Chondrocyte (in vitro differentiated cells): ENCODE data around the gene GPR152. TPM values are rescaled to one million over a fixed set of nuclear protein-coding genes. Genes with fewer than 3 reads are reported as not detected.
"Not testable (repeated sequence)": the region's sequence is repeated elsewhere in the genome, so short reads cannot be mapped to it uniquely, and the experiment has no call there.

Experiments
- DNase-seq: peaks from one replicate; pipeline ENCODE4 v3.0.0; 2021; ENCODE audit warnings: mixed read lengths, low spot score
- H3K27ac Mint-ChIP-seq: one replicate; pipeline ENCODE4 v1.8.0; 2021; ENCODE audit warnings: mild to moderate bottlenecking, moderate library complexity, mixed read lengths; ENCODE audit not compliant: unreplicated experiment
- H3K27me3 Mint-ChIP-seq: 2 replicates; pipeline ENCODE4 v1.8.0; 2021; ENCODE audit warnings: low read depth, mixed read lengths
- H3K36me3 Mint-ChIP-seq: 2 replicates; pipeline ENCODE4 v1.8.0; 2021; ENCODE audit warnings: low read depth, mixed read lengths
- H3K4me1 Mint-ChIP-seq: 2 replicates; pipeline ENCODE4 v1.8.0; 2021; ENCODE audit warnings: low read depth, mild to moderate bottlenecking, mixed read lengths
- H3K4me3 Mint-ChIP-seq: one replicate; pipeline ENCODE4 v1.8.0; 2021; ENCODE audit warnings: mild to moderate bottlenecking, moderate library complexity, mixed read lengths; ENCODE audit not compliant: unreplicated experiment
- H3K9me3 Mint-ChIP-seq: 2 replicates; pipeline ENCODE4 v1.8.0; 2021; ENCODE audit warnings: low read depth, mixed read lengths
- CTCF ChIP-seq: fragments of 200-600 bp; sonication (generic); IDR thresholded peaks from 2 replicates; pipeline ENCODE4 v1.5.0; 2021; ENCODE audit warnings: antibody characterized with exemption, mild to moderate bottlenecking, moderate library complexity
- microRNA-seq: library from miRNA; unstranded; fragments of <30 nt; microRNA quantifications from one replicate; pipeline ENCODE4 v1.2.0, GENCODE V29; 2020; ENCODE audit warnings: borderline number of aligned reads
- total RNA-seq: library from RNA; stranded (reverse); gene quantifications from 3 replicates; pipeline ENCODE4 v1.2.1, GENCODE V29; 2021

GPR152 gene
- total RNA-seq, 1 donor from 2014 or later = not detected

DNA sequence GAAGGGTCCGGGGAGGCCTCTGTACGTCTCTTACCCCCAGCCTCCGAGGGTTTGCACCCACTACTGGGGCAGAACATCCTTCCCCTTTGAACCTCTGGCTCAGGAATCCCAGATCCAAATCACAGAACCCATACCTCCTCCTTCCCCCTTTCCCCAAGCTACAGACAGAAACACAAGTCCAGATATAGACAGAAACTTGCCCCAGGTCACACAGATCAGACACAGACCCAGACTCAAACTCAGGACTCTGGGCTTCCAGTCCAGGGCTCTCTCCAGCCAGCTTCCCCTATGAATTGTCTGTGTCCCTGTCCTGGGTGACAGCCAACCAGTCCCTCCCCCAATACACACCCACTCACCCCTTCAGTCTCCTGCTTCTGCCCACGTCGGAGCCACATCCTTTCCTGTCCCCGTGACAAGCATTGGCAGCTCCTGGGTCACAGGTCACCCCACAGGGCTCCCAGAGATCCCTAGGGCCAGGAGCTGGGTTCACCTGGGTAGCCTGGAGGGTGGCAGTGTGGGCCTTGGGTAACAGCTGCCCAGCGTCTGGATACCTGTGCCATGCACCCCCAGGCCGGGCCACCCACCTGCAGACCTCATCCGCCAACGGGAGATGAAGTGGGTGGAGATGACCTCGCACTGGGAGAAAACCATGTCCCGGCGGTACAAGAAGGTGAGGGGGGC is 47.9 kb downstream of the GPR152 start:
- DNase-seq = no peak
- Mint-ChIP-seq H3K27ac (no peak overlapping the region), H3K4me3 (no peak overlapping the region), H3K36me3 (no peaks in the 10 kb centered on the region), H3K9me3 (no peaks in the 10 kb centered on the region), H3K4me1 (peaks cover 14% of the 10 kb centered on the region), H3K27me3 (no peaks in the 10 kb centered on the region)
- no peak for TF ChIP-seq CTCF

- H3K4me3 Mint-ChIP-seq, H3K36me3 Mint-ChIP-seq, H3K9me3 Mint-ChIP-seq, DNase-seq, H3K27me3 Mint-ChIP-seq, H3K27ac Mint-ChIP-seq: not testable (repeated sequence)
- H3K4me1 Mint-ChIP-seq = peaks cover 20% of the 10 kb centered on the region
Measured at GRCh38 chr11:67403085-67403484, 49.4 kb downstream of the GPR152 start.

GRCh38 chr11:67402192-67402839 is 50.2 kb downstream of the GPR152 start:
- H3K27me3 Mint-ChIP-seq, DNase-seq, H3K9me3 Mint-ChIP-seq: not testable (repeated sequence)
- Mint-ChIP-seq H3K27ac (peak overlapping the region; percentile 59), H3K4me1 (peaks cover 20% of the 10 kb centered on the region), H3K36me3 (peaks cover 10% of the 10 kb centered on the region), H3K4me3 (peak overlapping the region; percentile 36)

GRCh38 chr11:67401495-67402191 is 50.9 kb downstream of the GPR152 start, which contains the start of gene PPP1CA:
Gene PPP1CA (minus strand): TSS chr11:67401858. CDS start chr11:67401782, 76 bp downstream.
- Mint-ChIP-seq H3K4me1 (peaks cover 20% of the 10 kb centered on the region), H3K27me3 (no peaks in the 10 kb centered on the region), H3K27ac (peak within 1 kb of the TSS; percentile 59), H3K4me3 (peak within 1 kb of the TSS; percentile 73), H3K36me3 (peaks cover 12% of the 10 kb centered on the region), H3K9me3 (no peaks in the 10 kb centered on the region)
- no peak for DNase-seq
- TF ChIP-seq CTCF = peak; percentile 77

Small RNA genes within 50 kb of the gene (microRNA-seq; reads per million reads assigned to microRNA genes)
- not detected for gene MIR6752

Other genes starting within 250 kb of the GPR152 start
- 34.0 to 38.3 TPM (median 36.1 TPM) in 3 replicates for gene GRK2, start 186.3 kb downstream of the GPR152 start, total RNA-seq
- 40.0 to 51.8 TPM (median 47.8 TPM) in 3 replicates for gene ANKRD13D, start 163.4 kb downstream of the GPR152 start, total RNA-seq
- gene SSH3, start 149.2 kb downstream of the GPR152 start, total RNA-seq = 19.8 to 30.0 TPM (median 28.4 TPM) in 3 replicates
- gene POLD4, start 99.2 kb downstream of the GPR152 start, total RNA-seq = 48.8 to 67.7 TPM (median 63.4 TPM) in 3 replicates
- gene CLCF1, start 79.1 kb downstream of the GPR152 start, total RNA-seq = 2.0 to 5.6 TPM (median 4.9 TPM) in 3 replicates
- gene RAD9A, start 60.7 kb downstream of the GPR152 start, total RNA-seq = 11.1 to 14.6 TPM (median 11.6 TPM) in 3 replicates
- 95.2 to 113 TPM (median 109 TPM) in 3 replicates for gene PPP1CA, start 50.9 kb downstream of the GPR152 start, total RNA-seq
- not detected in 3 replicates for gene TBC1D10C, start 48.6 kb downstream of the GPR152 start, total RNA-seq
- 0.36 to 1.8 TPM (median 1.8 TPM) in 3 replicates for gene CARNS1, start 37.1 kb downstream of the GPR152 start, total RNA-seq
- 40.3 to 44.2 TPM (median 42.3 TPM) in 3 replicates for gene RPS6KB2, start 24.2 kb downstream of the GPR152 start, total RNA-seq
- gene PTPRCAP, start 15.0 kb downstream of the GPR152 start, total RNA-seq = 0.47 to 0.95 TPM (median 0.73 TPM) in 3 replicates
- 74.7 to 80.9 TPM (median 80.1 TPM) in 3 replicates for gene CORO1B, start 9.3 kb downstream of the GPR152 start, total RNA-seq
- gene CABP4, start 2.6 kb upstream of the GPR152 start, total RNA-seq = not detected in 3 replicates
- gene TMEM134, start 16.5 kb upstream of the GPR152 start, total RNA-seq = 50.9 to 62.4 TPM (median 57.1 TPM) in 3 replicates
- gene AIP, start 30.3 kb upstream of the GPR152 start, total RNA-seq = 53.6 to 58.8 TPM (median 54.3 TPM) in 3 replicates
- gene PITPNM1, start 52.6 kb upstream of the GPR152 start, total RNA-seq = 39.8 to 44.7 TPM (median 40.5 TPM) in 3 replicates
- 27.5 to 42.5 TPM (median 36.6 TPM) in 3 replicates for gene CDK2AP2, start 55.4 kb upstream of the GPR152 start, total RNA-seq
- gene CABP2, start 70.7 kb upstream of the GPR152 start, total RNA-seq = not detected in 3 replicates
- 637 to 652 TPM (median 644 TPM) in 3 replicates for gene GSTP1, start 131.1 kb upstream of the GPR152 start, total RNA-seq
- gene NDUFV1, start 154.2 kb upstream of the GPR152 start, total RNA-seq = 119 to 151 TPM (median 121 TPM) in 3 replicates
- gene NUDT8, start 177.2 kb upstream of the GPR152 start, total RNA-seq = 8.4 to 12.6 TPM (median 11.3 TPM) in 3 replicates
- gene TBX10, start 187.0 kb upstream of the GPR152 start, total RNA-seq = not detected in 3 replicates
- not detected in 3 replicates for gene ACY3, start 198.0 kb upstream of the GPR152 start, total RNA-seq
- not detected in 3 replicates for gene ALDH3B2, start 221.9 kb upstream of the GPR152 start, total RNA-seq